Gastrocnemius medialis (tissue), 4 donors: Measurements from ENCODE around the gene EP400. TPM values are rescaled to one million over a fixed set of nuclear protein-coding genes. Genes with fewer than 3 reads are reported as not detected.

ENCODE experiments used
- ATAC-seq, 2 donors: fragments of 150-250 bp; one replicate each; pipeline ENCODE4 v1.9.1; 2016
- DNase-seq, 2 donors: peaks; one replicate each; pipeline ENCODE4 v3.0.0-alpha.2; 2019
- H3K27ac ChIP-seq, 4 donors: fragments of 200-600 bp; sonication (generic); 1 replicate in 1 of 4; 2 replicates in 3 of 4; pipeline ENCODE4 v1.5.1; 2016 to 2018; ENCODE audit warnings: mild to moderate bottlenecking in 2 of 4, moderate library complexity in 1 of 4
- H3K27me3 ChIP-seq, 3 donors: fragments of 200-600 bp; sonication (generic) in 2 of 3; 1 replicate in 1 of 3; 2 replicates in 2 of 3; pipeline versions ENCODE4 v1.5.1 to v1.6.0; 2016 to 2019; ENCODE audit warnings: mild to moderate bottlenecking in 1 of 3, moderate library complexity in 1 of 3
- H3K36me3 ChIP-seq, 2 donors: fragments of 200-600 bp; sonication (generic) in 1 of 2; one replicate each; pipeline ENCODE4 v1.5.1; 2017 to 2018
- H3K4me1 ChIP-seq, 2 donors: fragments of 200-600 bp; sonication (generic) in 1 of 2; one replicate each; pipeline ENCODE4 v1.5.1; 2016 to 2017; ENCODE audit warnings: mild to moderate bottlenecking in 2 of 2
- H3K4me3 ChIP-seq, 4 donors: fragments of 200-600 bp; sonication (generic) in 3 of 4; 1 replicate in 1 of 4; 2 replicates in 3 of 4; pipeline ENCODE4 v1.5.1; 2016 to 2019; ENCODE audit warnings: mild to moderate bottlenecking in 2 of 4
- H3K9me3 ChIP-seq, 3 donors: fragments of 200-600 bp; sonication (generic) in 2 of 3; 1 replicate in 1 of 3; 2 replicates in 2 of 3; pipeline ENCODE4 v1.5.1; 2016 to 2019
- POLR2A ChIP-seq, 2 donors: fragments of 450-650 bp; IDR thresholded peaks; one replicate each; pipeline ENCODE4 v1.6.1; 2017; ENCODE audit warnings: antibody characterized with exemption in 2 of 2, mild to moderate bottlenecking in 2 of 2, moderate library complexity in 2 of 2
- in situ Hi-C, 4 donors: fragments of 200-750 bp; cut with MboI; loops; one replicate each; pipeline versions ENCODE4 v1.15.0 to v1.8.0; 2017; ENCODE audit warnings: low sequenced_read_pairs in 4 of 4
- intact Hi-C: fragments of 100-400 bp; cut with DNase I; formaldehyde crosslinking; loops from one replicate; pipeline ENCODE4 v1.15.1; 2023; ENCODE audit warnings: low total_unique reads
- total RNA-seq, 4 donors: library from RNA; depleted of rRNA; stranded (reverse); fragments of >200 nt; gene quantifications; one replicate each; pipeline versions ENCODE4 v1.1.0 to v1.2.3, GENCODE V29; 2016
- TF ChIP-seq, protein P1 (sequence below), 5 experiments: fragments of 450-650 bp in 3 of 5; fragments of 200-600 bp in 2 of 5; sonication (generic) in 2 of 5; IDR thresholded peaks in 4 of 5; conservative IDR thresholded peaks in 1 of 5; 1 replicate in 4 of 5; 2 replicates in 1 of 5; pipeline ENCODE4 v1.5.1; 2016 to 2019; ENCODE audit warnings: antibody characterized with exemption in 5 of 5, mild to moderate bottlenecking in 3 of 5, moderate library complexity in 3 of 5

The EP400 gene
- total RNA-seq, 4 donors from 2014 or later, result 11.9 to 17.4 (median 15.0) TPM

DNA sequence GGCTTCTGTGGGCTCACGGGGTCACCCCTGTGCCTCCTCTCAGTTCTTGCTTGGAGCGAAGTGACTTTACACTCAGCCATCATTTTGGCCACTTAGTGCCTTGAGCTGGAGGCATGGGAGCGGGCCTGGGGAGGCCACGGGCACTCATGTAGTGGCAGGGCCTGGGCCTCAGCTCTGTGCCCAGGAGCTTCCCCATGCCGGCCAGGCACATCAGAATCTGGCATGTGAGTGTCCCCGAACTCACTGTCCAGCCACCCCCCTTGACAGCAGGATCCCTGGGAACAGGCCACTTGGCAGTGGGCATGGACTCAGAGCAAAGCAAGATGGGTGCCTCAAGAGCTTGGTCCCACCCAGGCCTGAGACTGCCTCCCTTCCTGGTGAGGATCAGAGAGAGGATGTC, 164.9 kb downstream of the EP400 start:
- H3K27ac ChIP-seq, result no peak overlapping the region
- H3K36me3 ChIP-seq, result peaks cover 0 to 55% of the 10 kb centered on the region in 2 donors
- H3K4me1 ChIP-seq, result no peaks in the 10 kb centered on the region
- intact Hi-C loops, result no loop called here
- in situ Hi-C loops, result no loop called here
- H3K4me3 ChIP-seq, result no peak overlapping the region
- DNase-seq (no peak), ATAC-seq (no peak)
- H3K27me3 ChIP-seq, result no peaks in the 10 kb centered on the region
- TF ChIP-seq, protein P1, sequence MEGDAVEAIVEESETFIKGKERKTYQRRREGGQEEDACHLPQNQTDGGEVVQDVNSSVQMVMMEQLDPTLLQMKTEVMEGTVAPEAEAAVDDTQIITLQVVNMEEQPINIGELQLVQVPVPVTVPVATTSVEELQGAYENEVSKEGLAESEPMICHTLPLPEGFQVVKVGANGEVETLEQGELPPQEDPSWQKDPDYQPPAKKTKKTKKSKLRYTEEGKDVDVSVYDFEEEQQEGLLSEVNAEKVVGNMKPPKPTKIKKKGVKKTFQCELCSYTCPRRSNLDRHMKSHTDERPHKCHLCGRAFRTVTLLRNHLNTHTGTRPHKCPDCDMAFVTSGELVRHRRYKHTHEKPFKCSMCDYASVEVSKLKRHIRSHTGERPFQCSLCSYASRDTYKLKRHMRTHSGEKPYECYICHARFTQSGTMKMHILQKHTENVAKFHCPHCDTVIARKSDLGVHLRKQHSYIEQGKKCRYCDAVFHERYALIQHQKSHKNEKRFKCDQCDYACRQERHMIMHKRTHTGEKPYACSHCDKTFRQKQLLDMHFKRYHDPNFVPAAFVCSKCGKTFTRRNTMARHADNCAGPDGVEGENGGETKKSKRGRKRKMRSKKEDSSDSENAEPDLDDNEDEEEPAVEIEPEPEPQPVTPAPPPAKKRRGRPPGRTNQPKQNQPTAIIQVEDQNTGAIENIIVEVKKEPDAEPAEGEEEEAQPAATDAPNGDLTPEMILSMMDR (IDR thresholded peaks at IDR 0.05 in 4 of 5, conservative IDR thresholded peaks at IDR 0.05 in 1 of 5), result no peak
- TF ChIP-seq POLR2A (IDR thresholded peaks at IDR 0.05), result no peak
- no peaks in the 10 kb centered on the region for H3K9me3 ChIP-seq

GRCh38 chr12:132115500-132115899, 165.8 kb downstream of the EP400 start:
- DNase-seq (no peak), ATAC-seq (no peak)
- no peak for TF ChIP-seq POLR2A (IDR thresholded peaks at IDR 0.05)
- in situ Hi-C loops (no loop called here), intact Hi-C loops (no loop called here)
- Histone ChIP-seq H3K4me3 (no peak overlapping the region), H3K27ac (no peak overlapping the region), H3K36me3 (peaks cover 0 to 47% of the 10 kb centered on the region in 2 donors), H3K4me1 (no peaks in the 10 kb centered on the region), H3K9me3 (no peaks in the 10 kb centered on the region), H3K27me3 (no peaks in the 10 kb centered on the region)

GRCh38 chr12:132116709-132117557, 167.2 kb downstream of the EP400 start:
- H3K36me3 ChIP-seq, result peaks cover 0 to 44% of the 10 kb centered on the region in 2 donors
- no peak for TF ChIP-seq POLR2A (IDR thresholded peaks at IDR 0.05)
- TF ChIP-seq, protein P1 (IDR thresholded peaks at IDR 0.05 in 4 of 5, conservative IDR thresholded peaks at IDR 0.05 in 1 of 5), result no peak
- no peaks in the 10 kb centered on the region for H3K27me3 ChIP-seq
- H3K9me3 ChIP-seq, result no peaks in the 10 kb centered on the region
- no peak overlapping the region for H3K27ac ChIP-seq
- intact Hi-C loops, result no loop called here
- in situ Hi-C loops, result no loop called here
- H3K4me1 ChIP-seq, result no peaks in the 10 kb centered on the region
- no peak overlapping the region for H3K4me3 ChIP-seq
- DNase-seq, result no peak
- ATAC-seq, result no peak

- Histone ChIP-seq H3K36me3 (peaks cover 0 to 47% of the 10 kb centered on the region in 2 donors), H3K27me3 (no peaks in the 10 kb centered on the region), H3K27ac (no peak overlapping the region), H3K4me3 (no peak overlapping the region), H3K4me1 (no peaks in the 10 kb centered on the region), H3K9me3 (no peaks in the 10 kb centered on the region)
- in situ Hi-C loops, result no loop called here
- intact Hi-C loops, result no loop called here
- TF ChIP-seq, protein P1 (IDR thresholded peaks at IDR 0.05 in 4 of 5, conservative IDR thresholded peaks at IDR 0.05 in 1 of 5), result no peak
- TF ChIP-seq POLR2A (IDR thresholded peaks at IDR 0.05), result no peak
- ATAC-seq (no peak), DNase-seq (no peak)
Observed at GRCh38 chr12:132117558-132117875, 167.8 kb downstream of the EP400 start.

DNA sequence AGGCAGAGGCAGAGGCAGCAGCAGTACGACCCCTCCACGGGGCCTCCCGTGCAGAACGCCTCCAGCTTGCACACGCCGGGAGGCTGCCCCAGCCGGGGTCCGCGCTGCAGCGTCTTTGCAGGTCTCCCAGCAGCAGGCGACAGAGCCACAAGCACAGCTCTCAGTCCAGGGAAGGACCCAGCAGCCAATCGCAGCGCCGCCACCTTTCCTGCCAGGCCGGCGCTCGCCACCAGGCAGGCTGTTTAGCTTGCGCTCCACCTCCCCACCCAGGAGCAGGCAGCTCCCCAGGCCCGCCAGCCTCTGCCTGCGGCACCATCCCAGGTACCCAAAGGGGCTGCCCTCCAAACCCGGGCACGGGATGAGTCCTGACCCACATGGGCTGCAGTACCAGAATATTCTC, 169.1 kb downstream of the EP400 start:
- ATAC-seq, result no peak
- H3K27ac ChIP-seq, result no peak overlapping the region
- peaks cover 0 to 45% of the 10 kb centered on the region in 2 donors for H3K36me3 ChIP-seq
- intact Hi-C loops (no loop called here), in situ Hi-C loops (no loop called here)
- DNase-seq, result no peak
- H3K4me3 ChIP-seq, result no peak overlapping the region
- no peak for TF ChIP-seq POLR2A (IDR thresholded peaks at IDR 0.05)
- TF ChIP-seq, protein P1 (IDR thresholded peaks at IDR 0.05 in 4 of 5, conservative IDR thresholded peaks at IDR 0.05 in 1 of 5), result no peak
- no peaks in the 10 kb centered on the region for H3K27me3 ChIP-seq
- no peaks in the 10 kb centered on the region for H3K9me3 ChIP-seq
- H3K4me1 ChIP-seq, result no peaks in the 10 kb centered on the region
